Ectodermal cell (in vitro differentiated cells): Measurements from ENCODE around the gene GPR31.
A peak's percentile ranks its signal among the peaks of the same experiment; 100 is the strongest.

ENCODE experiments used
- H3K27ac ChIP-seq: 2 replicates; pipeline ENCODE4 v1.7.0; 2013; ENCODE audit warnings: mild to moderate bottlenecking, low read depth, low read length; ENCODE audit not compliant: insufficient read depth, poor library complexity, severe bottlenecking
- H3K27me3 ChIP-seq: 2 replicates; pipeline ENCODE4 v1.7.0; 2013; ENCODE audit warnings: mild to moderate bottlenecking, low read length; ENCODE audit not compliant: insufficient read depth, control insufficient read depth, poor library complexity, severe bottlenecking
- H3K36me3 ChIP-seq: one replicate; pipeline ENCODE4 v1.7.0; 2013; ENCODE audit warnings: low read length; ENCODE audit not compliant: control insufficient read depth, insufficient read depth
- H3K4me1 ChIP-seq: one replicate; pipeline ENCODE4 v1.7.0; 2013; ENCODE audit warnings: low read length; ENCODE audit not compliant: control insufficient read depth, insufficient read depth
- H3K4me3 ChIP-seq: 2 replicates; pipeline ENCODE4 v1.7.0; 2013; ENCODE audit warnings: low read depth, low read length, control low read depth; ENCODE audit not compliant: insufficient read depth
- H3K9me3 ChIP-seq: 2 replicates; pipeline ENCODE4 v1.7.0; 2013; ENCODE audit warnings: mild to moderate bottlenecking, low read length, moderate library complexity; ENCODE audit not compliant: control insufficient read depth
- WGBS, 2 experiments: methylation state at CpG; one replicate each; pipeline ENCODE4 v1.1.7; 2013; ENCODE audit warnings: missing lambda C conversion rate in 2 of 2; 5-methylcytosine and 5-hydroxymethylcytosine counted together

GPR31 gene

DNA sequence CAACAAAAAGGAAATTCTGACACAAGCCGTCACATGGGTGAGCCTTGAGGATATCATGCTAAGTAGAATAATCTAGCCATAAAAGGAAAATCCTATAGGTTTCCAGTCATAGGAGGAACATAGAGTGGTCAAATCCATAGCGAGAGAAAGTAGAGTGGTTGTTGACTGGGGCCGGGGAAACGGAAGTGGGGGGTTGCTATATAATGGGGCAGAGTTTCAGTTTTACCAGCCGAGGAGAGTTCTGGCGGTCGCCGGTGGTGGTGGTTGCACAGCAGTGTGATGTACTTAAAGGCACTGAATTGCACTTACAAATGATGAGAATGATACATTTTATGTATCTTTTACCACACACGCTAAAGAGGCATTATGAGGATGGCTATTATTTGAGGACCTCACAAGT lies 4.9 kb downstream of the GPR31 start:
- H3K36me3 ChIP-seq, result no peaks in the 10 kb centered on the region
- H3K27ac ChIP-seq, result no peak overlapping the region
- 93 to 96% methylated on average over 9 of the region's 9 CpGs for WGBS, 2 experiments
- H3K4me3 ChIP-seq, result no peak overlapping the region
- no peaks in the 10 kb centered on the region for H3K9me3 ChIP-seq
- H3K4me1 ChIP-seq, result no peaks in the 10 kb centered on the region
- no peaks in the 10 kb centered on the region for H3K27me3 ChIP-seq

DNA sequence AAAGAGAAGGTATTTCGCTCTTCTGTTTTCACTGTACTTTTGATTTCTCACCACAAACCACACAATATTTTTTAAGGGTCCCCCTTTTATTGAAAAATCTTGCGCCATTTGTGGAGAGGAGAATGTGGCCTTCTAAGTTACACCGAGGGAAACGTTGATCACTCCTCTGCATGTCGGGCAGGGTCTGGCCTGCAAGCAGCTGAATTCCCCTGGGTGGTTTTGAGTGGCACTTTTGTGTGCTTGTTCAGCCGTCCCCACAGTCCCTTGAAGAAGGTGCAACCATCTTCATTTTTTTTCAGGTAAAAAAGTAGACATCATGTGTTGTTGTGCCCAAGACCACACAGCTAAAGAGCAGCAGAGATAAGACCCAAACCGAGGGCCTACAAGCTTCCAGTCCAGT lies 6.1 kb downstream of the GPR31 start:
- Histone ChIP-seq H3K36me3 (no peaks in the 10 kb centered on the region), H3K4me3 (no peak overlapping the region), H3K27me3 (no peaks in the 10 kb centered on the region), H3K4me1 (peaks cover 8% of the 10 kb centered on the region), H3K9me3 (no peaks in the 10 kb centered on the region), H3K27ac (no peak overlapping the region)
- 91% methylated on average over 7 of the region's 7 CpGs for WGBS, 2 experiments

DNA sequence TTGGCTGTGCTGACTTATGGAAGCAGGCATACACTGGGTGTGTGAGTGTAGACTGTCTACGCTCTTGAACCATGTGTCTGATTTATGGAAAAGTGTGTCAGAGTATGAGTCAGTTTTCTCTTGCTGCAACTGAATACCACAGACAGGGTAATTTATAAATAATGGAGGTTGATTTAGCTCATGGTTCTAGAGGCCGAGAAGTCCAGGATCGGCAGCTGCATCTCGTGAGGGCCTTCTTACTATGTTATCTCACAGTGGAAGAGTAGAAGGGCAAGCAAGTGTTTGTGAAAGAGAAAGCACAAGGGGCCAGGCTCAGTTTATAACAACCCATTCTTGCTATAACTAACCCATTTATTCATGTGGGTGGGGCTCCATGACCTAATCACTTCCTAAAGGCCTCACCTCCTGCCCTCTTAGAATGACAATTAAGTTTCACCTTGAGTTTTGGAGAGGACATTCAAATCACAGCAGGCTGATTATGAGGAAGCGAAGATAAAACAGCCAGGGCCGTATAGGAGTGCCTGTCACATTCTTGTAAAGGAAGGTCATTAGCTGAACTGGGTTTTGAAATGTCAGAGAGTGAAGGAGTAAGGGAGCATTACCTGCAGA lies 6.7 kb downstream of the GPR31 start:
- H3K4me3 ChIP-seq, result no peak overlapping the region
- H3K4me1 ChIP-seq, result peaks cover 14% of the 10 kb centered on the region
- H3K36me3 ChIP-seq, result no peaks in the 10 kb centered on the region
- 85 to 86% methylated on average over 6 of the region's 6 CpGs for WGBS, 2 experiments
- no peaks in the 10 kb centered on the region for H3K9me3 ChIP-seq
- no peaks in the 10 kb centered on the region for H3K27me3 ChIP-seq
- no peak overlapping the region for H3K27ac ChIP-seq

DNA sequence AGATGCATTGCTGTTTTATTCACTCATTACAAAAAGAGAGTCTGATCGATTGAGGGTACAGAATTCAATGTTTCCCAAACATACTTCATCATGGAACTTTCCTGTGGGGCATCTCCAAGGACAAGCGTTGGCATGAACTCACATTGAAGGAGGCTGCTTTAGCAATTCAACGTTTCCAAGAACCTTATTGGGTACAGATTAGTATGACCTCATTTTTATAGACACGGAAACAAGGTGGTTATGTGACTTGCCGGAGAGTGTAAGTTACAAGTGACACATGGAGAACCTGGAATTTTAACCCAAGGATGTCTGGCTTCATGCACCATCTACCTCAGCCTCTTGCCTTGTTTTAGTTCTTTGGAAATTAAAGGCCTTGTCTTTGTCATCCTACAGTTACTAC lies 8.8 kb downstream of the GPR31 start:
- WGBS, 2 experiments, result 96% methylated on average over 5 of the region's 5 CpGs
- Histone ChIP-seq H3K27me3 (no peaks in the 10 kb centered on the region), H3K36me3 (no peaks in the 10 kb centered on the region), H3K4me1 (peaks cover 14% of the 10 kb centered on the region), H3K27ac (no peak overlapping the region), H3K4me3 (no peak overlapping the region), H3K9me3 (no peaks in the 10 kb centered on the region)

DNA sequence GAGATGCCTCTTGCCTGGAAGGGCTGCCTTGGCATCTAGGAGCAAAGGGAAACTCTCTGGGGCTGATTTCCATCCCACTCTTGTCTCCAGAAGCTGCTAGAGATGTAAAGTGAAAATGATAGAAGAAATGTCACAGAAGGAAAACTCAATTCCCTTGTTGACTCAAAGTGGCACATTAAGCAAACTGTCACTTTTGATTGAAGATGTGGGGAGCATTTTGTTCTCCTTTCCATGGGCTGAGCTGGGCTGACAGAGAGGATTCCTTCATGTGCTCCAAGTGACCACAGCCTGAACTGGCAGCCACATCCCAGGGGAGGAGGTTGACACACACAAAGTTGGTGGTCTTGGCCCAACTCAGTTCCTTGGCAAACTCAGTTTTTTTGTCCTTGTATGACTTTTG lies 9.8 kb downstream of the GPR31 start:
- H3K27me3 ChIP-seq, result no peaks in the 10 kb centered on the region
- no peak overlapping the region for H3K4me3 ChIP-seq
- no peaks in the 10 kb centered on the region for H3K9me3 ChIP-seq
- H3K4me1 ChIP-seq, result peaks cover 14% of the 10 kb centered on the region
- no peaks in the 10 kb centered on the region for H3K36me3 ChIP-seq
- no peak overlapping the region for H3K27ac ChIP-seq

DNA sequence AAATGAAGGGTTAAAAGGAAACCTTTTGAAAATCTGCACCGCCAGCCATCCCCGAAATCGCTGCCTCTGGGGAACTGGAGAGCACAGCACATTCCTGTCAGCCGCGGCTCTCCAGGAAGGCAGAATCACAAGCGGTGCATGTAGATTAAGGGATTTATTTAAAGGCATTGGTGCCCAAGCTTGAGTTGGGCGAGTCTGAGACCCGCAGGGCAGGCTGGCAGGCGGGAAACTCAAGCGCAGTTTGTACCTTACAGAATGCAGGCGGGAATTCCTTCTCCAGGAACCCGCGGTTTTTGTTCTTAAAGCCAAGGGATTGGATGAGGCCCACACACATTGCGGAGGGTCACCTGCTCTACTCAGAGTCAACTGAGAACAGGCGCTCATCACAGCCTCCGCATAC lies 10.8 kb downstream of the GPR31 start:
- H3K36me3 ChIP-seq, result no peaks in the 10 kb centered on the region
- no peak overlapping the region for H3K4me3 ChIP-seq
- no peaks in the 10 kb centered on the region for H3K9me3 ChIP-seq
- WGBS, 2 experiments, result 3% methylated on average over 16 of the region's 16 CpGs
- no peaks in the 10 kb centered on the region for H3K27me3 ChIP-seq
- peaks cover 14% of the 10 kb centered on the region for H3K4me1 ChIP-seq
- peak overlapping the region; percentile 27 for H3K27ac ChIP-seq

DNA sequence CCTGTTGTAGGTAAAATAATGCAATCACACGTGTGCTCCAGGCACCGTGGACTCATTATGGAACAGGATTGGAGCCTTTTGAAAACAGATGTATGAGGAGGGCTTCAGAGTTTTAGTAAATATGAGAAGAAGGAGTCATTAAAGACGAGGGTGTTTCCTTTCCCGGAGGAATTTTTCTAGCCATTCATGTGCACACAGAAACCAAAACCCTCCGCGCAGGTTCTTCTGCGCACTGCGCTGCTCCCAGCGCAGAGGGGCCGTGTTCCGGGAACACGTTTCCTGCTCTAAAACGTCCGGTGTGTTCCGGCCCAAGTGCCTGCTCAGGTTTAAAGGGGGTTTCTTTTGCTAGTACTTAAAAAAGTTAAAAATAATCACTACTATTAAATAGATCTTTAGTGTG lies 11.6 kb downstream of the GPR31 start:
- no peaks in the 10 kb centered on the region for H3K9me3 ChIP-seq
- H3K4me3 ChIP-seq, result no peak overlapping the region
- peaks cover 15% of the 10 kb centered on the region for H3K4me1 ChIP-seq
- H3K27me3 ChIP-seq, result no peaks in the 10 kb centered on the region
- H3K27ac ChIP-seq, result no peak overlapping the region
- no peaks in the 10 kb centered on the region for H3K36me3 ChIP-seq
- 87 to 88% methylated on average over 13 to 15 of the region's 15 CpGs for WGBS, 2 experiments

DNA sequence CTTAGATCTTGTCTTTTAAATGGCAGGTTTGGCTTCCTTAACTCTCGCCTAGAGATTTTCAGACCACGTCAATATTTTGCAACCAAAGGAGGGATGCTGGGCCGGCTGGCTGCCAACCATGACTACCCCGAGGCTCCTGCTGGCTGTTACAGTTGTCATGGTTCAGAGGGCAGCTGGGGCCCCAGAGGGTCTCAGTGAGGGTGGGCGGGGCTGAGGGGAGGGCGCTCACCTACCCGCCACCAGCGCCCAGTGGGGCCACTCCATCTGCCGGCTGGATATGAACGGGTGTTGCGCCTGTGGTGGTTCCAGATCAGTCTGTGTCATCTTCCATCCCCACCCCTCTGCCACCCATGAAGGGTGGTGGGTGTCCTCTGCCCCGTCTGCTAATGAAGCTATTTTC lies 12.3 kb downstream of the GPR31 start:
- WGBS, 2 experiments, result 90 to 95% methylated on average over 12 of the region's 12 CpGs
- Histone ChIP-seq H3K27me3 (no peaks in the 10 kb centered on the region), H3K4me3 (no peak overlapping the region), H3K36me3 (no peaks in the 10 kb centered on the region), H3K4me1 (peaks cover 22% of the 10 kb centered on the region), H3K9me3 (no peaks in the 10 kb centered on the region), H3K27ac (no peak overlapping the region)

DNA sequence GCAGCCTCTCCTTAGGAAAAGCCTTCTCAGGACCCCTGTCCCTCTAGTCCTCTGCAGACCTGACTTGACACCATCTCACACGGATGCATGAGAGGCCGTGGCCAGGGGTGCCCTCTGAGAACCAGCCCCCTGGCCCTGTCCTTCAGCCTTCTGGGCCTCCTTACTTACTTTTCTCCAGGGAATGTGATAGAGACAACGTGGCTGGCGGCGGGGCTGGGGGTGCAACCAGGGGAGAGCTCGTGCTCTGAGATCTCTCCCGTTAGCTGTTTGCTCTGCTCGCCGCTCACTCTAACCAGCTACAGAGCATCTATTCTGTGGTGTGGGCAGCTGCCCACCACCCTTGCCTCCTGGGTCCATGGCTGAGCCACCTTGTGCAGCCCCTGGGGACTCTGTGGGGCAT lies 14.7 kb downstream of the GPR31 start:
- Histone ChIP-seq H3K9me3 (no peaks in the 10 kb centered on the region), H3K27ac (no peak overlapping the region), H3K27me3 (no peaks in the 10 kb centered on the region), H3K4me1 (peaks cover 31% of the 10 kb centered on the region), H3K36me3 (no peaks in the 10 kb centered on the region), H3K4me3 (no peak overlapping the region)
- WGBS, 2 experiments, result 94 to 95% methylated on average over 9 of the region's 9 CpGs

DNA sequence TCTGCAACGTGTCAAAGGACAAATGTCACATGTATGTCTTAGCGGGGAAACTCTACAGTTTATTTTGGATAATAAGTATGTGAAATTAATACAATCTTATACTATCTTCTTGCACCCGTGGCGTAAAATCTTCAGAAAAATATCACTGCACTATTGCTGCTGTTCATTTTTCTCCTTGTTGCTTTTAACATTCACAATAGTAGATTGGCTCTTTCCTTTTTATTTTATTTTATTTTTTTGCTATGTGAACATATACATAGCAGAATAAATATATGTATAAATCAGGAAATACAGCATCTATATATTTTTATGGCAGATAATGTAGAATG lies 15.4 kb downstream of the GPR31 start:
- Histone ChIP-seq H3K9me3 (no peaks in the 10 kb centered on the region), H3K36me3 (no peaks in the 10 kb centered on the region), H3K27me3 (no peaks in the 10 kb centered on the region), H3K27ac (no peak overlapping the region), H3K4me3 (no peak overlapping the region), H3K4me1 (peaks cover 30% of the 10 kb centered on the region)
- WGBS, 2 experiments, result 47 to 50% methylated on average over 3 to 4 of the region's 4 CpGs
